GM23248 (cell line): ENCODE results near the gene TIPIN.

ENCODE experiments used
- EZH2 ChIP-seq: fragments of 200-600 bp; sonication (generic); IDR thresholded peaks from 2 replicates; pipeline ENCODE4 v1.6.1; 2018; ENCODE audit warnings: antibody characterized with exemption, mild to moderate bottlenecking; ENCODE audit not compliant: insufficient read depth, poor library complexity, severe bottlenecking
- EZH2phosphoT487 ChIP-seq: fragments of 200-600 bp; sonication (generic); IDR thresholded peaks from 2 replicates; pipeline ENCODE4 v1.6.1; 2018; ENCODE audit warnings: antibody characterized with exemption, moderate library complexity, mild to moderate bottlenecking, low read depth; ENCODE audit not compliant: insufficient read depth

DNA sequence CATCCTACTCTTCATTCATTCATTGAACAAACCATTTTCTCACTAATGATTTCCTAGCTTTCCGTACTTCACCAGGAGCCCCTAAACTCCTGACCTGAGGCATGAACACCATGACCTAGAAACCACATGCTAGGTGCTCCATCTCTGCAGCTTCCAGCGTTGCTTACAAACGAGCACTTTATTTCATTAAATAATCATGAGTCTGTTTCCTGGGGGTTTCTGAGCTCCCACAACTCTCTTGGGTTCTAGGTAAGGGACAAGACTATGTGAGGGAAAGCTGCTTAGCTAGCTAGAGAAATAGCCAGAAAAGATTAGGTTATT is 31.5 kb upstream of the TIPIN start:
- TF ChIP-seq EZH2 (no peak), EZH2phosphoT487 (no peak)
